Gastrocnemius medialis (tissue), 4 donors: Measurements from ENCODE around the gene MCF2L.

ENCODE experiments used
- CTCF ChIP-seq, 5 experiments: fragments of 450-650 bp in 3 of 5; fragments of 200-600 bp in 2 of 5; sonication (generic) in 2 of 5; IDR thresholded peaks in 4 of 5; conservative IDR thresholded peaks in 1 of 5; 1 replicate in 4 of 5; 2 replicates in 1 of 5; pipeline ENCODE4 v1.5.1; 2016 to 2019; ENCODE audit warnings: antibody characterized with exemption in 5 of 5, mild to moderate bottlenecking in 3 of 5, moderate library complexity in 3 of 5
- POLR2A ChIP-seq, 2 donors: fragments of 450-650 bp; IDR thresholded peaks; one replicate each; pipeline ENCODE4 v1.6.1; 2017; ENCODE audit warnings: antibody characterized with exemption in 2 of 2, mild to moderate bottlenecking in 2 of 2, moderate library complexity in 2 of 2

- TF ChIP-seq CTCF (IDR thresholded peaks at IDR 0.05 in 4 of 5, conservative IDR thresholded peaks at IDR 0.05 in 1 of 5), result no peak
- no peak for TF ChIP-seq POLR2A (IDR thresholded peaks at IDR 0.05)
Measured at GRCh38 chr13:112973577-112973951, 4.5 kb downstream of the MCF2L start.
